Keratinocyte (primary cell): ENCODE results near the gene UMAD1. TPM values are rescaled to one million over a fixed set of nuclear protein-coding genes. Genes with fewer than 3 reads are reported as not detected.

Experiments
- DNase-seq: peaks from one replicate; pipeline ENCODE4 v3.0.0-alpha.2; 2011; ENCODE audit warnings: low read depth, missing footprints, low spot score
- FAIRE-seq: peaks from 2 replicates; lab custom pipeline; 2011; peaks lifted over from hg19 to GRCh38; lab: Jason Lieb, UNC
- H2AFZ ChIP-seq: 2 replicates; pipeline ENCODE4 v1.6.0; 2012; ENCODE audit warnings: low read length, control low read depth, inconsistent platforms; ENCODE audit not compliant: control insufficient read depth
- H3K27ac ChIP-seq: 2 replicates; pipeline ENCODE4 v1.5.1; 2011; ENCODE audit warnings: low read length; ENCODE audit not compliant: control insufficient read depth, insufficient read depth
- H3K27me3 ChIP-seq: 3 replicates; pipeline ENCODE4 v1.6.0; 2011; ENCODE audit warnings: low read length; ENCODE audit not compliant: control insufficient read depth, insufficient read depth; ENCODE audit errors: extremely low read depth
- H3K36me3 ChIP-seq, 2 experiments: 2 replicates in 1 of 2; 3 replicates in 1 of 2; pipeline ENCODE4 v1.5.1; 2011; ENCODE audit warnings: low read length in 2 of 2, mild to moderate bottlenecking in 1 of 2; ENCODE audit not compliant: control insufficient read depth in 2 of 2, insufficient read depth in 2 of 2; ENCODE audit errors: extremely low read depth in 1 of 2
- H3K4me1 ChIP-seq: 3 replicates; pipeline ENCODE4 v1.5.1; 2011; ENCODE audit warnings: low read length; ENCODE audit not compliant: control insufficient read depth, insufficient read depth; ENCODE audit errors: extremely low read depth
- H3K4me2 ChIP-seq: 3 replicates; pipeline ENCODE4 v1.6.0; 2011; ENCODE audit warnings: low read depth, low read length; ENCODE audit not compliant: control insufficient read depth, insufficient read depth; ENCODE audit errors: extremely low read depth
- H3K4me3 ChIP-seq, 3 experiments: fragments of 200-600 bp in 1 of 3; sonication (generic) in 1 of 3; 2 replicates in 2 of 3; 3 replicates in 1 of 3; pipeline ENCODE4 v1.5.1; 2011 to 2016; ENCODE audit warnings: low read length in 3 of 3, mild to moderate bottlenecking in 3 of 3, control low read depth in 2 of 3, inconsistent platforms in 1 of 3, low read depth in 1 of 3, mixed read lengths in 1 of 3, mixed run types in 1 of 3, moderate library complexity in 1 of 3; ENCODE audit not compliant: control insufficient read depth in 2 of 3, insufficient read depth in 2 of 3; ENCODE audit errors: extremely low read depth in 1 of 3
- H3K79me2 ChIP-seq: 2 replicates; pipeline ENCODE4 v1.6.0; 2012; ENCODE audit warnings: low read length; ENCODE audit not compliant: control insufficient read depth, insufficient read depth
- H3K9ac ChIP-seq: 3 replicates; pipeline ENCODE4 v1.6.0; 2011; ENCODE audit warnings: low read length; ENCODE audit not compliant: control insufficient read depth, insufficient read depth; ENCODE audit errors: extremely low read depth
- H3K9me1 ChIP-seq: 3 replicates; pipeline ENCODE4 v1.6.0; 2011; ENCODE audit warnings: low read length; ENCODE audit not compliant: control insufficient read depth, insufficient read depth; ENCODE audit errors: extremely low read depth
- H3K9me3 ChIP-seq: 2 replicates; pipeline ENCODE4 v1.5.1; 2012; ENCODE audit warnings: low read depth, low read length; ENCODE audit not compliant: control insufficient read depth
- H4K20me1 ChIP-seq: 3 replicates; pipeline ENCODE4 v1.6.0; 2011; ENCODE audit warnings: low read length; ENCODE audit not compliant: control insufficient read depth, insufficient read depth; ENCODE audit errors: extremely low read depth
- CTCF ChIP-seq, 3 experiments: IDR thresholded peaks in 1 of 3; conservative IDR thresholded peaks in 1 of 3; optimal IDR thresholded peaks in 1 of 3; 2 replicates in 2 of 3; 3 replicates in 1 of 3; pipeline versions ENCODE3 to v1.5.1; 2011; ENCODE audit warnings: low read length in 3 of 3, mild to moderate bottlenecking in 3 of 3, moderate library complexity in 2 of 3, control low read depth in 1 of 3, inconsistent platforms in 1 of 3; ENCODE audit not compliant: insufficient read depth in 2 of 3; ENCODE audit errors: extremely low read depth in 1 of 3
- EZH2 ChIP-seq: IDR thresholded peaks from one replicate; pipeline ENCODE4 v1.6.1; 2012; ENCODE audit warnings: inconsistent platforms, mild to moderate bottlenecking, low read length, moderate library complexity
- dilution Hi-C: fragments of 300-500 bp; cut with MboI; formaldehyde crosslinking; loops from one replicate; pipeline ENCODE4 v1.7.0; 2020; ENCODE audit warnings: low sequenced_read_pairs; ENCODE audit not compliant: extremely low pct_ligation_motif_present
- polyA plus RNA-seq, 5 experiments: library from polyadenylated mRNA; depleted of rRNA in 3 of 5; stranded (reverse) in 3 of 5; stranded (forward) in 1 of 5; unstranded in 1 of 5; fragments of >200 nt; gene quantifications; 1 replicate in 1 of 5; 2 replicates in 3 of 5; 3 replicates in 1 of 5; pipeline versions ENCODE4 v1.2.1 to v1.2.3, GENCODE V29; 2011 to 2012; ENCODE audit warnings: missing spikeins in 2 of 5, low read depth in 1 of 5, low replicate concordance in 1 of 5

Gene UMAD1
- polyA plus RNA-seq, 1 donor (not counting 4 experiments of a cell fraction or from before 2014, with no cell fraction given) = 18.2 TPM

- Histone ChIP-seq H3K27me3 (no peaks in the 10 kb centered on the region), H3K36me3 (no peaks in the 10 kb centered on the region), H3K9ac (no peak overlapping the region), H3K4me3 (no peak overlapping the region), H3K4me1 (peaks cover 10% of the 10 kb centered on the region), H3K27ac (no peak overlapping the region), H4K20me1 (no peaks in the 10 kb centered on the region), H3K4me2 (no peak overlapping the region), H3K9me1 (no peaks in the 10 kb centered on the region), H3K9me3 (no peaks in the 10 kb centered on the region), H2AFZ (no peak overlapping the region), H3K79me2 (no peaks in the 10 kb centered on the region)
- TF ChIP-seq CTCF (optimal IDR thresholded peaks at IDR 0.05 in 1 of 3, IDR thresholded peaks at IDR 0.05 in 1 of 3, conservative IDR thresholded peaks at IDR 0.05 in 1 of 3; ENCODE audit: extremely low read depth in 1 of 3, insufficient read depth in 2 of 3, low read length in 3 of 3) = no peak
- TF ChIP-seq EZH2 = no peak
- FAIRE-seq = no peak
- dilution Hi-C loops = no loop called here
- no peak for DNase-seq
These were observed 67.3 kb downstream of the UMAD1 start for GRCh38 chr7:7707806-7708205.

- Histone ChIP-seq H4K20me1 (no peaks in the 10 kb centered on the region), H3K79me2 (no peaks in the 10 kb centered on the region), H3K36me3 (no peaks in the 10 kb centered on the region), H3K4me1 (peaks cover 10% of the 10 kb centered on the region), H3K27ac (no peak overlapping the region), H3K4me2 (no peak overlapping the region), H2AFZ (no peak overlapping the region), H3K9ac (no peak overlapping the region), H3K4me3 (no peak overlapping the region), H3K9me1 (no peaks in the 10 kb centered on the region), H3K27me3 (no peaks in the 10 kb centered on the region), H3K9me3 (no peaks in the 10 kb centered on the region)
- TF ChIP-seq EZH2 = no peak
- TF ChIP-seq CTCF (optimal IDR thresholded peaks at IDR 0.05 in 1 of 3, IDR thresholded peaks at IDR 0.05 in 1 of 3, conservative IDR thresholded peaks at IDR 0.05 in 1 of 3; ENCODE audit: extremely low read depth in 1 of 3, insufficient read depth in 2 of 3, low read length in 3 of 3) = no peak
- dilution Hi-C loops = no loop called here
- FAIRE-seq (no peak), DNase-seq (no peak)
These were observed 68.7 kb downstream of the UMAD1 start for GRCh38 chr7:7709291-7709690.
